ENCODE measurements around the gene TMSB4Y. TPM values are rescaled to one million over a fixed set of nuclear protein-coding genes. Genes with fewer than 3 reads are reported as not detected.

Gene TMSB4Y
- 0.19 and 0.29 TPM in 2 replicates for total RNA-seq

DNA sequence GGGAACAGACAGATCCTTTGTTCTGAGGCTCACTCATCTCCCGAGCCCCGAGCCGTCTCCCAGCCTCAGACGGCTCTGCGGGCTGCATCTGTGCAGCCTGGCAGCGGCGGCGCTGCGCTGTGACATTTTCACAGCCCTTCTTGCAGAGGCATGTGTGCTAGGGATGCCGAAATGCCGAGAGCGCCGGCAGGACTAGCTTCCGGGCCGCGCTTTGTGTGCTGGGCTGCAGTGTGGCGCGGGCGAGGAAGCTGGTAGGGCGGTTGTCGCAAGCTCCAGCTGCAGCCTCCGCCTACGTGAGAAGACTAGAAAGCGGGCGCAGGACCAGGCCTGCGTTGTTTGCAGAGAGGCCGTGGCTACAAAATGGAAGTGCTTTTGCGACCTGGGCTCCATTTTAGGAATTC lies at the start of gene TMSB4Y:
TMSB4Y (plus strand) TSS at position 332 of the 401 bp plus-strand sequence.

Other genes with a start within 250 kb of the TMSB4Y start
- gene UTY, start 223.9 kb upstream of the TMSB4Y start, total RNA-seq = 9.3 and 11.0 TPM in 2 replicates